Effector memory CD4-positive, alpha-beta T cell (primary cell): ENCODE results near the gene PPP2R5C.

Experiments
- DNase-seq, 3 donors: peaks; one replicate each; pipeline ENCODE4 v3.0.0-alpha.2; 2020
- H3K27ac ChIP-seq: 2 replicates; pipeline ENCODE4 v1.7.0; 2013; ENCODE audit warnings: mild to moderate bottlenecking, low read length, moderate library complexity; ENCODE audit not compliant: insufficient read depth, poor library complexity, severe bottlenecking
- H3K27me3 ChIP-seq: replicated peaks from 2 replicates; pipeline ENCODE4 v1.7.0; 2013; ENCODE audit warnings: mild to moderate bottlenecking, low read length; ENCODE audit not compliant: insufficient read depth, control insufficient read depth, poor library complexity, severe bottlenecking
- H3K36me3 ChIP-seq: 2 replicates; pipeline ENCODE4 v1.7.0; 2013; ENCODE audit warnings: mild to moderate bottlenecking, low read length, moderate library complexity; ENCODE audit not compliant: control insufficient read depth, insufficient read depth
- H3K4me1 ChIP-seq: 2 replicates; pipeline ENCODE4 v1.7.0; 2013; ENCODE audit warnings: low read length, mild to moderate bottlenecking; ENCODE audit not compliant: control insufficient read depth, insufficient read depth, poor library complexity, severe bottlenecking
- H3K4me3 ChIP-seq: 2 replicates; pipeline ENCODE4 v1.7.0; 2013; ENCODE audit warnings: low read length, low read depth, mild to moderate bottlenecking; ENCODE audit not compliant: insufficient read depth, poor library complexity, severe bottlenecking
- H3K9me3 ChIP-seq: 2 replicates; pipeline ENCODE4 v1.7.0; 2013; ENCODE audit warnings: mild to moderate bottlenecking, low read length, moderate library complexity; ENCODE audit not compliant: control insufficient read depth

Gene PPP2R5C

GRCh38 chr14:101956179-101956885 lies 194.8 kb downstream of the PPP2R5C start:
- no peak overlapping the region for H3K4me3 ChIP-seq
- H3K4me1 ChIP-seq: no peaks in the 10 kb centered on the region
- no peaks in the 10 kb centered on the region for H3K27me3 ChIP-seq
- no peak overlapping the region for H3K27ac ChIP-seq
- DNase-seq: no peak
- H3K36me3 ChIP-seq: no peaks in the 10 kb centered on the region
- H3K9me3 ChIP-seq: no peaks in the 10 kb centered on the region

- DNase-seq: no peak
- Histone ChIP-seq H3K36me3 (no peaks in the 10 kb centered on the region), H3K27ac (no peak overlapping the region)
These were observed 196.1 kb downstream of the PPP2R5C start for GRCh38 chr14:101957406-101958234.

DNA sequence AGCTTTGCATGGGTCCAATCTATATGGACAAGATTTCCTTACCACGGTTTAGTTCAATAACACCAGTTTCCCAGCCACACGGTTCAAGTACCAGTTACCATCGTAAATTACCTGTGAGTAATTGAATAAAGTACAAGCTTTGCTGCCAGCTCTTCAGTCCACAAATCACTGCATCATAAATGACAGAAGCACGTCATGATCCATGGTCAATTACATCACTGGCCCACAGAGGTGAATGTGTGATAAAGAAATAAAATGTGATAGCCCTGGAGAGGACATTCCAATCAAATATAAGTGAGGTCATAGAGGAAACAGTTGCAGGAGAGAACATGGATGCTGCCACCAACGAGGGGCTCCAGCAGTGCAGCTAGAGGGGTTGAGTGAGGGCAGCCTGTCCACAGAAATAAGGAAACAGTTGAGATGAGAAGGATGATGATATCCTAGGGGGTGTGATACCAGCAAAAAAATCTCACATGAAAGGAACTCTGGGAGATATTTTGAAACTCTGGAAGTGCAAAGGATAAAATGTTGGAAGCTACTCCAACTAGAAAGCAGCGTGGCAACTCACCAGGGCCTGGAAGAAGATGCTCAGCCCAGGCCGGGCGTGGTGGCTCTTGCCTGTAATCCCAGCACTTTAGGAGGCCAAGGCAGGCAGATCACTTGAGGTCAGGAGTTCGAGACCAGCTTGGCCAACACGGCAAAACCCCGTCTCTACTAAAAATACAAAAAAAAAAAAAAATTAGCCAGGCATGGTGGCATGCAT lies 197.1 kb downstream of the PPP2R5C start:
- Histone ChIP-seq H3K27me3 (no peaks in the 10 kb centered on the region), H3K9me3 (no peaks in the 10 kb centered on the region), H3K4me1 (no peaks in the 10 kb centered on the region), H3K4me3 (no peak overlapping the region), H3K27ac (no peak overlapping the region), H3K36me3 (no peaks in the 10 kb centered on the region)
- no peak for DNase-seq

More at GRCh38 chr14:101957406-101958234, 196.1 kb downstream of the PPP2R5C start:
- Histone ChIP-seq H3K4me3 (no peak overlapping the region), H3K9me3 (no peaks in the 10 kb centered on the region), H3K4me1 (no peaks in the 10 kb centered on the region), H3K27me3 (no peaks in the 10 kb centered on the region)

DNA sequence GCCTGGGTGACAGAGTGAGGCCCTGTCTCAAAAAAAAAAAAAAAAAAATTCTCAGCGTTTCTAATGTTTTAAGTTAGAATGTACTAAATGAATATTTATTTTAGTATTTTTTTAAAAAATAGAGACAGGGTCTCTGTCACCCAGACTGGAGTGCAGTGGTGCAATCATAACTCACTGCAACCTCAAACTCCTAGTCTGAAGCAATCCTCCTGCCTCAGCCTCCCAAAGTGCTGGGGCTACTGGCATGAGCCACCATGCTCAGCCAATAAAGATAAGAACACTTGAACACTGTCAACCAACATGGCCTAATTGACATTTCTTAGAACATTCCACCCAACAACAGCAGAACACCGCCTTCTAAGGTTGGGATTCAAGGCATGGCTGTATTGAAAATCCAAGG lies 197.8 kb downstream of the PPP2R5C start:
- DNase-seq: no peak
- no peaks in the 10 kb centered on the region for H3K4me1 ChIP-seq
- H3K4me3 ChIP-seq: no peak overlapping the region
- no peak overlapping the region for H3K27ac ChIP-seq
- H3K9me3 ChIP-seq: no peaks in the 10 kb centered on the region
- H3K36me3 ChIP-seq: no peaks in the 10 kb centered on the region
- H3K27me3 ChIP-seq: no peaks in the 10 kb centered on the region

GRCh38 chr14:101960225-101960624 lies 198.7 kb downstream of the PPP2R5C start:
- no peak for DNase-seq
- H3K27me3 ChIP-seq: no peaks in the 10 kb centered on the region
- H3K4me3 ChIP-seq: no peak overlapping the region
- H3K27ac ChIP-seq: no peak overlapping the region
- no peaks in the 10 kb centered on the region for H3K9me3 ChIP-seq
- no peaks in the 10 kb centered on the region for H3K4me1 ChIP-seq
- H3K36me3 ChIP-seq: no peaks in the 10 kb centered on the region

DNA sequence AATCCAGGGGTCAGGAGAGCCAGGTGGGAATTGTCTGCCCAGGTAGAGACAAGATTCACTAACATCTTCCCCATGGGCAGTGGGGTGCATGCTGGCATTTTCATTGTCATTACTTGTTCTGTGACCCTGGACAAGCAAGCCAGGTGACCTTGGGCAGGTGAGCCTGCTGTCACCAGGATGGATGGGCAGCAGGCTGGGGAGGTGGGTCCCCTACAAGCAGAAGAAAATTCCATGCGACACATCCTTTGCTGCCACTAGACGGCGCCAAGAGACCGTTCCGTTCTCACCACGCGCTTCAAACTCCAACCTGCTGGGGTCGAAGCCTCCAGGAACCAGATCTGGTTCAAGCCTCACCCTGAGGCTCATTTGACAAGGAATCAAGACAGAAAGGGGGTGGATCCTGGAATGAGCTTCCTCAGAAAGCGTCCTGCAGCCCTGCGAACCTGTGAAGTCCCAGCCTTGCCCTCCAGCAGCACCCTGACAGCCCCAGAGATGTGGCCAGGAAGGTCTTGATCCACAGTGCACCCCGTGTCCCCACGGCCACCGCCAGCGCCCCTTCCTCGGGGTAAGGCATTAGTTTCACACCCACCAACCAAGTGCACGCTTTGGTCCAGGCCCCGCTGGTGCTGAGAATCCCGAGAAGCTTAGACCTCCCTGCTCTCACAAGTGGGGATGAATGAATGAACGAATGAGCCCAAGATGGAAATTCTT lies 199.7 kb downstream of the PPP2R5C start:
- Histone ChIP-seq H3K4me3 (no peak overlapping the region), H3K4me1 (no peaks in the 10 kb centered on the region), H3K9me3 (no peaks in the 10 kb centered on the region), H3K27me3 (no peaks in the 10 kb centered on the region), H3K27ac (no peak overlapping the region), H3K36me3 (no peaks in the 10 kb centered on the region)
- DNase-seq: peak; percentile 43 to 55 (median 49)

DNA sequence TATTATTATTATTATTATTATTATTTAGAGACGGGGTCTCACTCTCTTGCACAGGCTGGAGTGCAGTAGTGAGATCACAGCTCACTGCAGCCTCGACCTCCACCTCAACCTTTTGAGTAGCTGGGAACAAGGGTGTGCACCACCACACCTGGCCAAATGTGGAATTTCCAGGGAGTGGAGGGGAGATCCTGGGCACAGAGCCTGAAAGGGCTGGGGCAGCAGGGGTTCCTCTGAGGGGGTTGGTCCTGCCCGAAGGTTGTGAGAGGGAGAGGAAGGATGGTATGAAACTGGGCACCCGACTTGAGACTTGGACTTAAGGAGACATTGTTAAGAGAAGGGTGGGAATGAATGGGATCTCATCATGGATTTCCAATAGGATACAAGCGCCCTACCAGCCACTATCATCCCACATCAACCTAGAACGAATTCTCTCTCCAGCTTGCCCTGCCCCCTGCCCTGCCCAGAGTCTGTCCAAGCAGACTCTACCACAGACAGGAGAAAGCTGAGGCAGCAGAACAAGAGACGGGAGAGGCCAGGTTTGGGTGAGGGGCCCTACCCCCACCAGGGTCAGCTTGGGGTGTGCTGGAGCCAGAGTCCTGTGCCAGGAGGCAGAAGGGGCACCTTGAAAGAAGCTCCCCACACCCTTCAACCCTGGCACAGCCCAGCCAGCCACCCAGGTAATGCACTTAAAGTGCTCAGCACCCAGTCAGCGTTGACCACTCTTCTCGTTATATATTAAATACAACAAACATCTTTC lies 200.4 kb downstream of the PPP2R5C start:
- Histone ChIP-seq H3K4me1 (no peaks in the 10 kb centered on the region), H3K27ac (no peak overlapping the region), H3K27me3 (no peaks in the 10 kb centered on the region), H3K4me3 (no peak overlapping the region), H3K36me3 (no peaks in the 10 kb centered on the region), H3K9me3 (no peaks in the 10 kb centered on the region)
- no peak for DNase-seq

DNA sequence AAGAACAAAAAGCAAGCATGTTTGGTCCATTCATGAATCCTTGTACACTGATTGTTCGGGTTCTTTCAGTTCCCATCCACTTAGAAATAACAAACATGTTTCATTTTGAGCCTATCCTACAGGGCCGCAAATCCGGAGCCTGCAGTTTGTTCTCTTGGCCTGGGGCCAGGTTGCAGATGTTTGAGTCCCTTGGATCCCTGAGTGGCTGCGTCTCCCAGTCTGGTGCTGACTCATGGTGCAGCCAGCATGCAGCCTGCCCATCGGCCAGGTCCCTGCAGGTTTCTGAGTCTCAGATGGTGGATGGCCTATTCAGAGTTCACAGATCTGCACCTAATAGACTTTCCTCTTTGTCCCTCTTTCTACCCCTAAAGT lies 201.0 kb downstream of the PPP2R5C start:
- DNase-seq: no peak
- H3K27ac ChIP-seq: no peak overlapping the region

GRCh38 chr14:101963052-101963451 lies 201.5 kb downstream of the PPP2R5C start:
- H3K4me3 ChIP-seq: no peak overlapping the region
- H3K36me3 ChIP-seq: no peaks in the 10 kb centered on the region
- no peak overlapping the region for H3K27ac ChIP-seq
- H3K9me3 ChIP-seq: no peaks in the 10 kb centered on the region
- no peaks in the 10 kb centered on the region for H3K27me3 ChIP-seq
- no peak for DNase-seq
- no peaks in the 10 kb centered on the region for H3K4me1 ChIP-seq

More for the DNA sequence above, 201.0 kb downstream of the PPP2R5C start:
- no peak overlapping the region for H3K4me3 ChIP-seq
- no peaks in the 10 kb centered on the region for H3K9me3 ChIP-seq
- H3K36me3 ChIP-seq: no peaks in the 10 kb centered on the region
- H3K4me1 ChIP-seq: no peaks in the 10 kb centered on the region
- no peaks in the 10 kb centered on the region for H3K27me3 ChIP-seq
